Myocyte (in vitro differentiated cells): ENCODE measurements around the gene MRPL20. TPM values are rescaled to one million over a fixed set of nuclear protein-coding genes. Genes with fewer than 3 reads are reported as not detected.
"Not testable (repeated sequence)": the region's sequence is repeated elsewhere in the genome, so short reads cannot be mapped to it uniquely, and the experiment has no call there.

Experiments used
- DNase-seq: peaks from one replicate; pipeline ENCODE4 v3.0.0-alpha.2; 2012; ENCODE audit warnings: low read depth
- total RNA-seq: library from RNA; depleted of rRNA; stranded (reverse); fragments of >200 nt; gene quantifications from 2 replicates; pipeline ENCODE4 v1.2.3, GENCODE V29; 2014

MRPL20 gene
- total RNA-seq, 1 donor from 2014 or later, result 113 TPM

GRCh38 chr1:1411626-1412025 is 4.5 kb upstream of the MRPL20 start:
- no peak for DNase-seq

- not testable (repeated sequence) for DNase-seq
These were observed 3.1 kb upstream of the MRPL20 start for GRCh38 chr1:1410238-1410637.

- DNase-seq, result peak; percentile 32
These were observed 684 bp upstream of the MRPL20 start for GRCh38 chr1:1407636-1408318.

GRCh38 chr1:1406101-1406820 is 832 bp downstream of the MRPL20 start:
- DNase-seq, result peak; percentile 17

- no peak for DNase-seq
These were observed 3.4 kb downstream of the MRPL20 start for GRCh38 chr1:1403653-1404052.

GRCh38 chr1:1402901-1403392 is 4.1 kb downstream of the MRPL20 start:
- not testable (repeated sequence) for DNase-seq

GRCh38 chr1:1402072-1402900 is 4.8 kb downstream of the MRPL20 start:
- DNase-seq, result peak; percentile 64

- DNase-seq, result no peak
These were observed 5.6 kb downstream of the MRPL20 start for GRCh38 chr1:1401457-1402010.

GRCh38 chr1:1400576-1401456 is 6.3 kb downstream of the MRPL20 start:
- DNase-seq, result no peak

GRCh38 chr1:1399872-1400575 is 7.1 kb downstream of the MRPL20 start:
- peak; percentile 79 for DNase-seq

- DNase-seq, result peak; percentile 98
These were observed 7.8 kb downstream of the MRPL20 start, which contains the start of gene CCNL2 for GRCh38 chr1:1399187-1399871. CCNL2 (minus strand) TSS chr1:1399335; CDS start chr1:1399306, 29 bp downstream.

GRCh38 chr1:1398677-1399186 is 8.4 kb downstream of the MRPL20 start:
- no peak for DNase-seq

- DNase-seq, result peak; percentile 51
These were observed 9.1 kb downstream of the MRPL20 start for GRCh38 chr1:1397839-1398523.

GRCh38 chr1:1395166-1395565 is 11.9 kb downstream of the MRPL20 start:
- DNase-seq, result no peak

- DNase-seq, result no peak
These were observed 13.0 kb downstream of the MRPL20 start for GRCh38 chr1:1394116-1394515.

- DNase-seq, result peak; percentile 42
These were observed 13.7 kb downstream of the MRPL20 start for GRCh38 chr1:1393428-1393827.

GRCh38 chr1:1393014-1393413 is 14.1 kb downstream of the MRPL20 start:
- DNase-seq, result no peak

- DNase-seq, result no peak
These were observed 15.9 kb downstream of the MRPL20 start for GRCh38 chr1:1391225-1391624.
